Measurements from ENCODE around the gene TRIOBP. TPM values are rescaled to one million over a fixed set of nuclear protein-coding genes. Genes with fewer than 3 reads are reported as not detected.

TRIOBP gene
- total and polyA plus RNA-seq, 2 of the 13 experiments (the other 11 are each of a cell fraction or from before 2014, with no cell fraction given): 6.1 to 15.4 TPM

DNA sequence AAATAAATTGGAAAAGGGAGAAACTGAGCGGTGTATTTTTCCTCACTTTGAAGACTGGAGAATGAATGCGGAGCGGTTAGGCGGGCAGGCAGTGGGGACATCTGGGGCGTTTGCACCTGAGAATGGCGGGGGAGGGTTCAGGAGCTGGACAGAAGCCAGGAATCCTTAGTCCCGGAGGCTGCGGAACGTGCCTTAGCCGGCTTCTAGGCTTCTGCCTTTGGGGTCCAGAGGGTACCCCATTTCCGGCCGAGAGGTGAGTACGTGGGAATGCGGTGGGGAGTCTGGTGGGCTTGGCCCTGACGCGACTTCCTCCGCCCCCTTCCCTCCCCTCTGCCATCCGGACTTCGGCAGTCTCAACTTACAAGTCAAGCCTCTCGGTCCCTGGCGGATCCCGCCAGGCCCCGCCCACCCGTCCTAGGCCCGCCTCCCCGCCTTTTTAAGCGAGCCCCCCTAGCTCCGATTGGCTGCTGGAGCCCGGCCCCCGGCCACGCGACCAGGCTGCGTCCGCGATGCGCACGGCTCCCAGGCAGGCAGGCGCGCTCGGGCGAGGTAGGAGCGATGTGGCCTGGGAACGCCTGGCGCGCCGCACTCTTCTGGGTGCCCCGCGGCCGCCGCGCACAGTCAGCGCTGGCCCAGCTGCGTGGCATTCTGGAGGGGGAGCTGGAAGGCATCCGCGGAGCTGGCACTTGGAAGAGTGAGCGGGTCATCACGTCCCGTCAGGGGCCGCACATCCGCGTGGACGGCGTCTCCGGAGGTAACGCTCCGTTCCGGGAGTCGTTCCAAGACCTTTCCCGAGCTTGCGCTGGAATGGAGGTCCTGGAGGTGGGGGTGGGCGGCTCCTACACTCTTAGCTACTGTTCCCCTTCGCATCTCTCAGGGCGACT, 110.8 kb downstream of the TRIOBP start, which contains the start of gene GCAT (continued):
- no peak for TF ChIP-seq U2AF1 (optimal IDR thresholded peaks at IDR 0.05; ENCODE audit: low read depth, low read length)
- no peak for TF ChIP-seq ZNF891 (CRISPR knock-in tag; IDR thresholded peaks at IDR 0.05)
- TF ChIP-seq ZNF263 (CRISPR knock-in tag; IDR thresholded peaks at IDR 0.05): peak; percentile 17; the same call in 1 of the 2 replicates
- peak; percentile 59 for TF ChIP-seq KAT8 (CRISPR knock-in tag; IDR thresholded peaks at IDR 0.05)
- TF ChIP-seq, protein P1, sequence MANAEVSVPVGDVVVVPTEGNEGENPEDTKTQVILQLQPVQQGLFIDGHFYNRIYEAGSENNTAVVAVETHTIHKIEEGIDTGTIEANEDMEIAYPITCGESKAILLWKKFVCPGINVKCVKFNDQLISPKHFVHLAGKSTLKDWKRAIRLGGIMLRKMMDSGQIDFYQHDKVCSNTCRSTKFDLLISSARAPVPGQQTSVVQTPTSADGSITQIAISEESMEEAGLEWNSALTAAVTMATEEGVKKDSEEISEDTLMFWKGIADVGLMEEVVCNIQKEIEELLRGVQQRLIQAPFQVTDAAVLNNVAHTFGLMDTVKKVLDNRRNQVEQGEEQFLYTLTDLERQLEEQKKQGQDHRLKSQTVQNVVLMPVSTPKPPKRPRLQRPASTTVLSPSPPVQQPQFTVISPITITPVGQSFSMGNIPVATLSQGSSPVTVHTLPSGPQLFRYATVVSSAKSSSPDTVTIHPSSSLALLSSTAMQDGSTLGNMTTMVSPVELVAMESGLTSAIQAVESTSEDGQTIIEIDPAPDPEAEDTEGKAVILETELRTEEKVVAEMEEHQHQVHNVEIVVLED (CRISPR knock-in tag; IDR thresholded peaks at IDR 0.05; ENCODE audit: borderline replicate concordance): peak; percentile 69; the same call in 1 of the 2 replicates
- TF ChIP-seq, protein P2, sequence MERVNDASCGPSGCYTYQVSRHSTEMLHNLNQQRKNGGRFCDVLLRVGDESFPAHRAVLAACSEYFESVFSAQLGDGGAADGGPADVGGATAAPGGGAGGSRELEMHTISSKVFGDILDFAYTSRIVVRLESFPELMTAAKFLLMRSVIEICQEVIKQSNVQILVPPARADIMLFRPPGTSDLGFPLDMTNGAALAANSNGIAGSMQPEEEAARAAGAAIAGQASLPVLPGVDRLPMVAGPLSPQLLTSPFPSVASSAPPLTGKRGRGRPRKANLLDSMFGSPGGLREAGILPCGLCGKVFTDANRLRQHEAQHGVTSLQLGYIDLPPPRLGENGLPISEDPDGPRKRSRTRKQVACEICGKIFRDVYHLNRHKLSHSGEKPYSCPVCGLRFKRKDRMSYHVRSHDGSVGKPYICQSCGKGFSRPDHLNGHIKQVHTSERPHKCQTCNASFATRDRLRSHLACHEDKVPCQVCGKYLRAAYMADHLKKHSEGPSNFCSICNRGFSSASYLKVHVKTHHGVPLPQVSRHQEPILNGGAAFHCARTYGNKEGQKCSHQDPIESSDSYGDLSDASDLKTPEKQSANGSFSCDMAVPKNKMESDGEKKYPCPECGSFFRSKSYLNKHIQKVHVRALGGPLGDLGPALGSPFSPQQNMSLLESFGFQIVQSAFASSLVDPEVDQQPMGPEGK (CRISPR knock-in tag; IDR thresholded peaks at IDR 0.05): peak; percentile 76
- TF ChIP-seq, protein P3, sequence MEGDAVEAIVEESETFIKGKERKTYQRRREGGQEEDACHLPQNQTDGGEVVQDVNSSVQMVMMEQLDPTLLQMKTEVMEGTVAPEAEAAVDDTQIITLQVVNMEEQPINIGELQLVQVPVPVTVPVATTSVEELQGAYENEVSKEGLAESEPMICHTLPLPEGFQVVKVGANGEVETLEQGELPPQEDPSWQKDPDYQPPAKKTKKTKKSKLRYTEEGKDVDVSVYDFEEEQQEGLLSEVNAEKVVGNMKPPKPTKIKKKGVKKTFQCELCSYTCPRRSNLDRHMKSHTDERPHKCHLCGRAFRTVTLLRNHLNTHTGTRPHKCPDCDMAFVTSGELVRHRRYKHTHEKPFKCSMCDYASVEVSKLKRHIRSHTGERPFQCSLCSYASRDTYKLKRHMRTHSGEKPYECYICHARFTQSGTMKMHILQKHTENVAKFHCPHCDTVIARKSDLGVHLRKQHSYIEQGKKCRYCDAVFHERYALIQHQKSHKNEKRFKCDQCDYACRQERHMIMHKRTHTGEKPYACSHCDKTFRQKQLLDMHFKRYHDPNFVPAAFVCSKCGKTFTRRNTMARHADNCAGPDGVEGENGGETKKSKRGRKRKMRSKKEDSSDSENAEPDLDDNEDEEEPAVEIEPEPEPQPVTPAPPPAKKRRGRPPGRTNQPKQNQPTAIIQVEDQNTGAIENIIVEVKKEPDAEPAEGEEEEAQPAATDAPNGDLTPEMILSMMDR (CRISPR knock-in tag; IDR thresholded peaks at IDR 0.05): peak; percentile 5; the same call in 1 of the 2 replicates
- peak; percentile 8; the same call in 1 of the 2 replicates for TF ChIP-seq ZNF670 (CRISPR knock-in tag; IDR thresholded peaks at IDR 0.05; ENCODE audit: borderline replicate concordance)
- 0 out of 2 replicates have a peak, but pooled peaks have one; percentile 4 for TF ChIP-seq HNF4A (CRISPR knock-in tag; IDR thresholded peaks at IDR 0.05)
- no peak for TF ChIP-seq PRPF4 (IDR thresholded peaks at IDR 0.05; ENCODE audit: low read depth, low read length, poor library complexity, severe bottlenecking)
- TF ChIP-seq EEA1 (CRISPR knock-in tag; IDR thresholded peaks at IDR 0.05; ENCODE audit: borderline replicate concordance): 0 out of 2 replicates have a peak, but pooled peaks have one; percentile 62
- no peak for TF ChIP-seq BRCA1 (CRISPR knock-in tag; IDR thresholded peaks at IDR 0.05)
- TF ChIP-seq ZNF124 (CRISPR knock-in tag; IDR thresholded peaks at IDR 0.05): peak; percentile 67; the same call in 1 of the 2 replicates
- TF ChIP-seq, protein P4, sequence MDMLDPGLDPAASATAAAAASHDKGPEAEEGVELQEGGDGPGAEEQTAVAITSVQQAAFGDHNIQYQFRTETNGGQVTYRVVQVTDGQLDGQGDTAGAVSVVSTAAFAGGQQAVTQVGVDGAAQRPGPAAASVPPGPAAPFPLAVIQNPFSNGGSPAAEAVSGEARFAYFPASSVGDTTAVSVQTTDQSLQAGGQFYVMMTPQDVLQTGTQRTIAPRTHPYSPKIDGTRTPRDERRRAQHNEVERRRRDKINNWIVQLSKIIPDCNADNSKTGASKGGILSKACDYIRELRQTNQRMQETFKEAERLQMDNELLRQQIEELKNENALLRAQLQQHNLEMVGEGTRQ (IDR thresholded peaks at IDR 0.05; ENCODE audit: low read depth, low read length): no peak
- TF ChIP-seq, protein P4 (CRISPR knock-in tag; IDR thresholded peaks at IDR 0.05; ENCODE audit: borderline replicate concordance): peak; percentile 48; the same call in 1 of the 2 replicates
- no peak for TF ChIP-seq KLF13 (CRISPR knock-in tag; IDR thresholded peaks at IDR 0.05)
- peak; percentile 94 for TF ChIP-seq SRSF4 (IDR thresholded peaks at IDR 0.05; ENCODE audit: low read depth, low read length, poor library complexity, severe bottlenecking)
- peak; percentile 81; the same call in 1 of the 2 replicates for TF ChIP-seq SIN3A (IDR thresholded peaks at IDR 0.05; ENCODE audit: borderline replicate concordance, low read depth, low read length)
- TF ChIP-seq RFX1 (IDR thresholded peaks at IDR 0.05): no peak
- TF ChIP-seq SUZ12 (IDR thresholded peaks at IDR 0.05; ENCODE audit: low read depth, low read length): no peak
- peak; percentile 55; the same call in 1 of the 2 replicates for TF ChIP-seq CCDC6 (CRISPR knock-in tag; IDR thresholded peaks at IDR 0.05)
- peak; percentile 48; the same call in 1 of the 2 replicates for TF ChIP-seq SRY (CRISPR knock-in tag; IDR thresholded peaks at IDR 0.05)
